GM12892 (cell line): ENCODE results near the gene MERTK.
"Not testable (repeated sequence)": the region's sequence is repeated elsewhere in the genome, so short reads cannot be mapped to it uniquely, and the experiment has no call there.

ENCODE experiments used
- DNase-seq: peaks from one replicate; pipeline ENCODE4 v3.0.0; 2011; ENCODE audit not compliant: insufficient read length
- FAIRE-seq: peaks from 2 replicates; lab custom pipeline; 2011; peaks lifted over from hg19 to GRCh38; lab: Jason Lieb, UNC
- POLR2A ChIP-seq: IDR thresholded peaks from 2 replicates; pipeline ENCODE4 v1.6.1; 2011; ENCODE audit warnings: low read depth, low read length, control low read depth
- POLR2AphosphoS5 ChIP-seq: IDR thresholded peaks from 2 replicates; pipeline ENCODE4 v1.6.1; 2011; ENCODE audit warnings: low read depth, low read length, control low read depth
- TAF1 ChIP-seq: IDR thresholded peaks from 2 replicates; pipeline ENCODE4 v1.6.1; 2011; ENCODE audit warnings: low read depth, mild to moderate bottlenecking, control low read depth, low read length, borderline replicate concordance

The MERTK gene

DNA sequence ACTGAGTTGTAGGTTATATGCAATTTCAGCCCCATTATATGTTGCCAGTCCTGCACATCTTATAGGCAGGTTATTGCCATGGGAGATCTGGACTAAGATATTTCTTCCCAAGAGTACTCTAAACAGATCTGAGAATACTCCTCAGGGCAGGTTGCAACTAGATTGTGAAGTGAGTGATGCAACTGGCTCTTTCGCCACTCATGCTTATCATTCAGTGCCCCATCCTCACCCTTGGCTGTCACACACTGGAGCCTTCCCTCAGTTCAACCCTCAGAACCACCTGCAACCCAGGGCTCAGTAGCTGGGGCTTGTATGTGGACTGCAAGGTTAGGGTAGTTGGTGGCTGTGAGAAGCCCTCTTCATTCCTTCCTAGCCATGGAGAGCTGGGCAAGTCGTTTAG, 14.1 kb downstream of the MERTK start:
- FAIRE-seq (no peak), DNase-seq (no peak)
- TF ChIP-seq TAF1 (no peak), POLR2A (no peak), POLR2AphosphoS5 (no peak)

DNA sequence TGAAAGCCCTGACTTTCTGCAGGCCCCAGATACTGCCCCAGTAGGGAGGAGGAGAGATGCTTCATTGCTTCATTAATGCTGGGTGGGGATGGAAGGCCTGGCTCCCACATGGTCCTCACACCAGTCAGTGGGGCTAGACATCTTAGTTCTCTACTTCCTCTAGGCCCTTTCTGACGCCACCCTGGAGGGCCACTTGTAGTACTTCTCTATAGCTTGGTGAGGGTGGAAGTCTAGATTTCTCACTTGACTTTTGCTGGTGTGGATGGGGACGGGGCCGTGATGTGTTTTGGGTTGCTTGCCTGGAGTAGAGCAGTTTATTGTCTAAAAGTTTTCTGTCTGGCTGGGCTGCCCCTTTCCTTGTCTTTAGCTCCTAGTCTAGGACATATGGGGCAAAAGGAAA, 18.7 kb downstream of the MERTK start:
- TF ChIP-seq TAF1 (no peak), POLR2A (no peak), POLR2AphosphoS5 (no peak)
- FAIRE-seq = no peak
- DNase-seq = no peak

DNA sequence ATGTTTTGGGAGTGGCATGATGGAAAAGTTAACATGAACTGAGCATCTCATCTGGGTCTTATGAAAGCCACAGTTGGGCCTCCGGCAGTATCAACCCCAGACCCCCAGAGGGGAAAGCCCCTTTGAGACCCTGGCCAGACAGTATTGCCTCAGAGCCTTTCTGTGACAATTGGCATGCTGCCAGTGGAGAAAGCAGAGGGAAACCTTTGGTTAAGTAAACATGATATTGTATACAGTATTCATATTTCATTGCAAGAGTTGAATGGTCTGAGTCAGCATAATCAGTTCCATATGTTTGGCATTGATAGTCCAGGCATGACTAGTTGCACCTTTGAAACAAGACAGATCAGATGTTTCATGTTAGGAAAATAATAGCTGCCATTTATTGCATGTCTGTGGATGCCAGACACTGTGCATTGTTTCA, 20.0 kb downstream of the MERTK start:
- FAIRE-seq (no peak), DNase-seq (no peak)
- TF ChIP-seq POLR2AphosphoS5 = no peak
- TF ChIP-seq TAF1 = no peak
- TF ChIP-seq POLR2A = no peak

DNA sequence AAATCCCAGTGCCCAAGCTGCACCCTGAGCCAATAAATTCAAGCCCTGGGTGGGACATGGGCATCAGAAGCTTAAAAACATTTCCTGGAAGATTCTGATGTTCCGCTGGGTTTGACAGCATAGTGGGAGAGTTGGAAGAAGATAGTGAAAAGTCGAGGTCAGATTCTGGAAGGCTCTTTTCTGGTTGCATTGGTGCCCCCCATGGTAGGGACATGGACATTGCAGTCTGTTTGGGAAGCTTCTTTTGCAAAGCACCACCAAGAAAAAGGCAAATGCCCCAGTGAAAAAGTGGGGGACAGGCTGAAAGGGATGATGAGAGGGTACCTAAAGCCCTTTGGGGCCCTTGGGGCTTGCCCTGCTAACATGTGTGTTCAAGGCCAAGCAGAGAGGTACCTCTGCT, 21.0 kb downstream of the MERTK start:
- TF ChIP-seq TAF1 = no peak
- no peak for TF ChIP-seq POLR2AphosphoS5
- DNase-seq (no peak), FAIRE-seq (no peak)

DNA sequence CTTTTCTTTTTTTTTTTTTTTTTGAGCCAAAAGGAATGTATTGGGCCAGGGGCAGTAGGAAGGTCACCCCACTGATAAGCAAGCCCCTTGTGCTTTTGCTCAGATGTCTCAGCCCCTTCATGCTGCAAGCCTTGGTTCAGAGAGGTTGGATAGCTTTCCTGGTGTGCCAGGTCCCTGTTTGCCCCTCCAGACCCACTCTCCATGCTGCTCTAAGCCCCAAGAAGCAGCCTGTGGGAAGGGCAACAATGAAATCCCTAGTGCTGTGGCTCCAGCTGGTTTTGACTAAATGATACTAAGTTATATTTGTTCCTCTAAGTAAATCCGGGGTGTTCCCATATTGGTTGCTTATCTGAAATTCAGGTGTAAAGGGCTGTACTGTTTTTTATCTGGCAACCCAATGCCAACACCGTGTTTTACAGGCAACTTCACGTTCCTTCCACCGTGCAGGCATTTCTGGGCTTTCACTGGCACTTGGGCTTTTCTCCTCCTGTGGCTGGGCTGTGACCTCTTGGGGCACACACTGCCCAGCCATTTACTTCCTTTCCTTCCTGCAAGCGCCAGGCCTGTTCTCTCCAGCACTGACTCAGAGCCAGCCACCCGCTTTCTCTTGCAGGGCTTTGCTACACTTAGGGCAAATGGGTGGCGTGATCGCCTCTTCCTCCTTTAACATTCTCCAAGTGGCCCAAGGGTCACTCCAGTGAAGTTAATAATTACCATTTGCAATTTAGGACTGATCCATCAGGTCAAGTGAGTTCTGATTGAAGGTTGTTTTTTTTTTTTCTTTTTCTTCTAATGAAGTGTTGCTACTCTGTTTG, 21.6 kb downstream of the MERTK start:
- FAIRE-seq (no peak), DNase-seq (no peak)
- TF ChIP-seq TAF1 (no peak), POLR2AphosphoS5 (no peak), POLR2A (no peak)

DNA sequence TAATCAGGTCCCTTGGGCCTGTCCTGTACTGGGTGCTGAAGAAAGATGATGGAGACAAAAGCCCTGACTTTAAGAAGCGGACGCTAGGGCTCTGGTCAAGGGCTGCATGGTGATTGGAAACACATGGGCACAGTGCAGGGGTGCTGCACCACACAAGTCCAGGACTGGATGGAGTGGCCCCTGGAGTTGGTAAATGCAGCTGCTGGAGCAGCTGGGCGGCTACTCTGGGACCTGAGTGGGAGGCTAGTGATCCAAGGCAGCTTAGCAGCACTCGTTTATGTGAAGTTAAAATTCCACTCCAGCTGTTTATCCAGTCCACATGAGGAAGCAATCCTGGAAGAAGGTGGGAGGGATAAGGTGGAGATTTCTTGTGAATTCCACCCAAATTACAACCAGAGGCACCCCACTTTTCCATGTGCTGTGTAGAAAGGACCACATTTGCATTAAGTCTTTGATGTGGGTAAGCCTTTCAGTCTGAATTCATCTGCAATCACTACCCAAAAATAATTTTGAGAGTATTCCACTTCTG, 24.9 kb downstream of the MERTK start:
- FAIRE-seq (no peak), DNase-seq (no peak)

DNA sequence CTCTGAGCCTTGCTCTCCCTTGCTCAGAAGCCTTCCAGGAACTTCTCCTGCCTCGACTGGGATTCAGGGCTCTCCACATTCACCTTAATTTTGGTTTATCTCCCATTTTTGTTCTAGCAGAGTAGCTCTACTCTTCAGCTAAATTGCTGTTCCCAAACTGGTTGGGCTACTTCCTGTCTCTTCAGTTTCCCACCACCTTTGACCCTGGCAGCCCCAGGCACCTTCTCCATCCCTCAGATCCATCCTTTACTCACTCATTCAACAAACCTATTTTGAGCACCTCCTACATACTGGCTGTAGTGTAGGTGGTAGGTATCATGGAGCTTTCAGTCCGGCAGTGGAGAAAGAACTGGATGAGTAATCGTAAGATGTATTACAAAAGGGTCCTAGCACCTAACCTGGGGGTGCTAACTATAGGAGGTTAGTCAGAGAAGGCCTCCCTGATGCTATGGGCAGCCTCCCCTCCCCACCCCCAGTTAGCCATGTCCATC, 26.3 kb downstream of the MERTK start:
- TF ChIP-seq TAF1 = no peak
- TF ChIP-seq POLR2AphosphoS5 = no peak
- TF ChIP-seq POLR2A = no peak
- no peak for FAIRE-seq
- no peak for DNase-seq

More for the DNA sequence above, 24.9 kb downstream of the MERTK start:
- TF ChIP-seq TAF1 (no peak), POLR2AphosphoS5 (no peak), POLR2A (no peak)

DNA sequence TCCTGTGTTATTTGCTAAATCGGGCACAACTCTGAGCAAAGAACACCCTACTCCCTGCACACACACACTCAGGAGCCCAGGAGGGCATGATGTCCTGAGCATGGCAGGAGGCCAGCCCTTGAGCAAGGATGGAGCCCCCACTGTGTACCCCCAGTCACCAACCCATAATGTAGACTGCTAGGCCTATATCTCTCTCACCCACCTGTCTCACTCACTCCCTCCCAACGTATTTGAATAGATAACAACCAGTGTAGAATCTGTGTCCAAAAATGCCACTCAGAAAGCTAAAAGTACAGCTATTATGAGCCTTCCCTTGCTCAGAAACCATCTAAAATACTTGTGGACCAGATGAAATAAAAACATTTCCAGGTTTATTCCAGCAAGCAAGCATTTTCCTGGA, 29.3 kb downstream of the MERTK start:
- FAIRE-seq (no peak), DNase-seq (no peak)
- TF ChIP-seq POLR2A (no peak), TAF1 (no peak), POLR2AphosphoS5 (no peak)

DNA sequence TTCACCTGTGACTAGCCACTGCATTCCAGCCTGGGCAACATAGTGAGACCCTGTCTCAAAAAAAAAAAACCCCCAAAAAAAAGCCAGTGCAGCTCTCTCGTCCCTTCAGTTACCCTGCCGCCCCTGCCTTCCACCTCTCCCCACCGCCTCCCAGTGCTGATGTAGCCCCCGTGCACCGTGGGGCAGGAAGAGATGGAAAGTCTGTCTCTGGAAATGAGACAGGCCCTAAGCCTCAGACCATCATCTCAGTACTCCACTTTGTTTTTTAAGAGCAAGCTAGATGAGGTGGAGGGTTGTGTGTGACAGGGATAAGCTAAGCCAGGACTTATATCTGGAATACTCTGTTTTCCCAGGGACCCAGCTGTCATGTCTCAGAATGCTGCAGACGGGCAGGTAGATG, 32.0 kb downstream of the MERTK start:
- TF ChIP-seq POLR2A (no peak), POLR2AphosphoS5 (no peak), TAF1 (no peak)
- DNase-seq (no peak), FAIRE-seq (no peak)

DNA sequence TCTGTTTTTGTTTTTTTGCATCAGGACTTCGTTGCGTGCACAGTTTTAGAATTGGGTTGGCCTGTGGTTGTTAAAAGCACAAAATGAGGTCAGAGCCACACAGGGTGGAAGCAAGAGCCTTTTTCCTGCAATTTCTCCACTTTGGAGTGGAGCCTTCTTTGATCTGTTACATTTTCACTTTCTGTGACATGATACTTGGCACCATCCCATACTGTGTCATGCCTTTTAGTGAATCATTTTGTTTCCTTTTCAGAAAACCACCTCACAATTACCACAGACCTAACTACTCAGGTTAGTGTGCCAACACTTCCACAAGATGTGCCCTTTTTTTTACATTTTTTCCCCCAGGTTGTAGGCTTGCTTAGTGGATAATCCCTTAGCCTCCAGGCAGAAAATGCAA, 32.5 kb downstream of the MERTK start:
- DNase-seq (no peak), FAIRE-seq (no peak)
- TF ChIP-seq POLR2AphosphoS5 = no peak

DNA sequence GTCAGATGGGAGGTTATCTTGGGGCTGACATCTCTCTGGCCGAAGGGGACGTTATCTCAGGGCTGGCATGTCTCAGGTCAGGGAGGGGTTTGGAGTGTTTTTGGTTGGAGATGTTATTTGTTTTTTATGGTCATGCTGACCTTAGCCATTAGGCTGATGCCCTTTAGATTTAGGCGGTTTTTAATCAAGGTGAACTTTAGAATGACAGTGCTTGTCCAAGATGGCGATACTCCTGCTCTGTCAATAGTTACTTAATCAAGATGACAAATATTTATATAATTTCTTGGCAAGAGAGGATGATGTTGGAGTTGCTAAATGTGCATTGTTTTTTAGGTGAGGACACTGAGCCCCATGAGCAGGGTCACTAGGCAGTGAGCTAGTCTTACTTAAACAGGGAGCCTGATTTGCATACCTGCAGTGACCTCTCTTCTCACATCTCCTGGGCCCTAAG, 34.5 kb downstream of the MERTK start:
- DNase-seq (no peak), FAIRE-seq (no peak)
- TF ChIP-seq POLR2A (no peak), POLR2AphosphoS5 (no peak), TAF1 (no peak)

DNA sequence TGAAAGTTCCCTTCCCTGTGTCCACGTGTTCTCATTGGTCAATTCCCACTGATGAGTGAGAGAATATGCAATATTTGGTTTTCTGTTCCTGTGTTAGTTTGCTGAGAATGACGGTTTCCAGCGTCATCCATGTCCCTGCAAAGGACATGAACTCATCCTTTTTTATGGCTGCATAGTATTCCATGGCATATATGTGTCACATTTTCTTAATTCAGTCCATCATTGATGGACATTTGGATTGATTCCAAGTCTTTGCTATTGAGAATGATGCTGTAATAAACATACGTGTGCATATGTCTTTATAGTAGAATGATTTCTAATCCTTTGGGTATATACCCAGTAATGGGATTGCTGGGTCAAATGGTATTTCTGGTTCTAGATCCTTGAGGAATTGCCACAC, 35.5 kb downstream of the MERTK start:
- not testable (repeated sequence) for FAIRE-seq, DNase-seq

DNA sequence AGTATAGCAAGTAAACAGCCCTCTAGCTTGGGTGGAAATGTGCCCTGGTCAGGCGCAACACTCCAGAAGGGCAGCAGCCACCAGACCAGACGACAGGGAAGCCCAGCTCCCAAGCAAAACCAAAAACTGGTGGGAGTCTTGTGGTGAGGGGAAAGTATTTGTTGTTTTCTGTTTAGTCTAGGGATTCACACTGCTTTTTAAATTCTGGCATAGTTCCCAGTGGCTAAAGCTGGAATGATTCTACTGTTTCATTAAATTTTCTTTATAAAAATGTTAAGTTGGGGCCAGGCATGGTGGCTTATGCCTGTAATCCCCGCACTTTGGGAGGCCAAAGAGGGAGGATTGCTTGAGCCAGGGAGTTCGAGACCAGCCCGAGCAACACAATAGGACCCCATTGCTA, 38.5 kb downstream of the MERTK start:
- FAIRE-seq (no peak), DNase-seq (no peak)
- TF ChIP-seq POLR2A = no peak
- TF ChIP-seq TAF1 = no peak
- no peak for TF ChIP-seq POLR2AphosphoS5
